ENCODE measurements around the gene MYH3. TPM values are rescaled to one million over a fixed set of nuclear protein-coding genes. Genes with fewer than 3 reads are reported as not detected.

Gene MYH3
- polyA plus RNA-seq, 2 of the 4 experiments (the other 2 are of a cell fraction) = 1.6 to 2.1 TPM

- ATAC-seq (no peak), DNase-seq (ENCODE audit: low read depth in 1 of 2, low spot score in 1 of 2) (peak in 1 of 2 experiments; percentile 37), FAIRE-seq (no peak)
- H3K4me1 ChIP-seq = 0 out of 3 replicates have a peak, but pooled peaks cover 11% of the 10 kb centered on the region
- H3K4me2 ChIP-seq = 0 out of 3 replicates have a peak overlapping the region, but pooled peaks have one; percentile 6
- 6% methylated on average over 4 of the region's 4 CpGs for WGBS (ENCODE audit: missing lambda C conversion rate)
- no peak overlapping the region for H3K4me3 ChIP-seq
- peak overlapping the region in 1 of 2 experiments; percentile 9; a peak in 1 of 6 replicates for H3K27ac ChIP-seq
- TF ChIP-seq KDM1A (IDR thresholded peaks at IDR 0.05; ENCODE audit: low read depth) (no peak), MAZ (IDR thresholded peaks at IDR 0.05; ENCODE audit: borderline replicate concordance, low read depth, low read length) (no peak), ZC3H11A (IDR thresholded peaks at IDR 0.05) (no peak), CHD4 (IDR thresholded peaks at IDR 0.05; ENCODE audit: borderline replicate concordance) (no peak), EHF (CRISPR knock-in tag; IDR thresholded peaks at IDR 0.05) (no peak), CHD2 (IDR thresholded peaks at IDR 0.05; ENCODE audit: low read length, partially characterized antibody) (no peak), ESRRA (IDR thresholded peaks at IDR 0.05; ENCODE audit: borderline replicate concordance, low read length) (no peak), HOXB5 (CRISPR knock-in tag; IDR thresholded peaks at IDR 0.05) (no peak), KDM5A (IDR thresholded peaks at IDR 0.05) (no peak), EP300 (IDR thresholded peaks at IDR 0.05) (no peak), GATA3 (IDR thresholded peaks at IDR 0.05; ENCODE audit: borderline replicate concordance) (no peak)
- TF ChIP-seq, protein P1, sequence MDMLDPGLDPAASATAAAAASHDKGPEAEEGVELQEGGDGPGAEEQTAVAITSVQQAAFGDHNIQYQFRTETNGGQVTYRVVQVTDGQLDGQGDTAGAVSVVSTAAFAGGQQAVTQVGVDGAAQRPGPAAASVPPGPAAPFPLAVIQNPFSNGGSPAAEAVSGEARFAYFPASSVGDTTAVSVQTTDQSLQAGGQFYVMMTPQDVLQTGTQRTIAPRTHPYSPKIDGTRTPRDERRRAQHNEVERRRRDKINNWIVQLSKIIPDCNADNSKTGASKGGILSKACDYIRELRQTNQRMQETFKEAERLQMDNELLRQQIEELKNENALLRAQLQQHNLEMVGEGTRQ (IDR thresholded peaks at IDR 0.05) = no peak
- ChIA-PET CTCF (interaction anchor here (1.1 to 17.4 kb wide), 8 partner anchors 6 to 696 kb away, joined by 3 to 614 read pairs (median 70); no protein-coding TSS in a partner anchor), POLR2A (no interaction called here)
- no peaks in the 10 kb centered on the region for H3K9me3 ChIP-seq
These were observed 36.3 kb downstream of the MYH3 start for GRCh38 chr17:10620823-10621222.

- peak; percentile 87 for FAIRE-seq
- POLR2A ChIA-PET = no interaction called here
- H3K9me3 ChIP-seq = no peaks in the 10 kb centered on the region
- DNase-seq (ENCODE audit: low read depth in 1 of 2, low spot score in 1 of 2) = peak; percentile 85 to 87
- TF ChIP-seq, protein P2, sequence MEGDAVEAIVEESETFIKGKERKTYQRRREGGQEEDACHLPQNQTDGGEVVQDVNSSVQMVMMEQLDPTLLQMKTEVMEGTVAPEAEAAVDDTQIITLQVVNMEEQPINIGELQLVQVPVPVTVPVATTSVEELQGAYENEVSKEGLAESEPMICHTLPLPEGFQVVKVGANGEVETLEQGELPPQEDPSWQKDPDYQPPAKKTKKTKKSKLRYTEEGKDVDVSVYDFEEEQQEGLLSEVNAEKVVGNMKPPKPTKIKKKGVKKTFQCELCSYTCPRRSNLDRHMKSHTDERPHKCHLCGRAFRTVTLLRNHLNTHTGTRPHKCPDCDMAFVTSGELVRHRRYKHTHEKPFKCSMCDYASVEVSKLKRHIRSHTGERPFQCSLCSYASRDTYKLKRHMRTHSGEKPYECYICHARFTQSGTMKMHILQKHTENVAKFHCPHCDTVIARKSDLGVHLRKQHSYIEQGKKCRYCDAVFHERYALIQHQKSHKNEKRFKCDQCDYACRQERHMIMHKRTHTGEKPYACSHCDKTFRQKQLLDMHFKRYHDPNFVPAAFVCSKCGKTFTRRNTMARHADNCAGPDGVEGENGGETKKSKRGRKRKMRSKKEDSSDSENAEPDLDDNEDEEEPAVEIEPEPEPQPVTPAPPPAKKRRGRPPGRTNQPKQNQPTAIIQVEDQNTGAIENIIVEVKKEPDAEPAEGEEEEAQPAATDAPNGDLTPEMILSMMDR (IDR thresholded peaks at IDR 0.05) = peak; percentile 95
- TF ChIP-seq POLR2A (IDR thresholded peaks at IDR 0.05; ENCODE audit: low read length) = no peak
- TF ChIP-seq REST (IDR thresholded peaks at IDR 0.05) = no peak
- TF ChIP-seq RAD21 (conservative IDR thresholded peaks at IDR 0.05 in 1 of 2, IDR thresholded peaks at IDR 0.05 in 1 of 2) = peak; percentile 82 to 90
- TF ChIP-seq SMC3 (IDR thresholded peaks at IDR 0.05) = peak; percentile 71
- peak overlapping the region; percentile 41 to 43; a peak in 3 of 6 replicates for H3K27ac ChIP-seq
- peak; percentile 91 to 95 for ATAC-seq
- CTCF ChIA-PET = interaction anchor here (0.6 to 14.2 kb wide), 79 partner anchors 8 to 1749 kb away, joined by 3 to 614 read pairs (median 5); partner anchors contain the start of gene MYH3
- H3K4me2 ChIP-seq = peak overlapping the region; percentile 60
- peaks cover 17% of the 10 kb centered on the region; the same call in 1 of the 3 replicates for H3K4me1 ChIP-seq
- H3K4me3 ChIP-seq = no peak overlapping the region
- WGBS (ENCODE audit: missing lambda C conversion rate) = 11% methylated on average over 7 of the region's 7 CpGs
These were observed 38.9 kb downstream of the MYH3 start for GRCh38 chr17:10618202-10618635.

DNA sequence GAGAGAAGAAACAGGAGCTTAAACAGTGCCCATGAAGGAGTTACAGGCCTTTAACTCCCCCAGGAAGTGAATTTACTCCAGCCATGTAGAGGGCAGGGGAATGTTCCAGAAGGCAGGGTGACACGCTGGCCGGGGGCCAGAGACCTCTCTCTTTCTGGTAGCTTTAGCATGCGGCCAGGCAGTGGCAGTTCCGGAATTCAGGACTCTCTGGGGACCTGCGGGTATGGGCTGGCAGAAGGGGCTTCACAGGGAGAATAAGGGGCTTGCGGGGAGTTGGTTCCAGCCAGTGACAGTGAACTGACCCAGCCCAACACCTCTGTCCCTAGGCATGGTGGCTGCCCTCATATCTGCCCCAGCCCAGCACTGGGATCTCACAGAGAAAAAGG lies 40.0 kb downstream of the MYH3 start:
- no peak overlapping the region for H3K4me2 ChIP-seq
- FAIRE-seq (no peak), DNase-seq (ENCODE audit: low read depth in 1 of 2, low spot score in 1 of 2) (no peak), ATAC-seq (no peak)
- H3K27ac ChIP-seq = no peak overlapping the region
- H3K4me3 ChIP-seq = no peak overlapping the region
- ChIA-PET CTCF (interaction anchor here (0.7 to 14.2 kb wide), 67 partner anchors 7 to 934 kb away, joined by 3 to 614 read pairs (median 6); no protein-coding TSS in a partner anchor), POLR2A (no interaction called here)
- WGBS (ENCODE audit: missing lambda C conversion rate) = 65% methylated on average over 6 of the region's 6 CpGs
- H3K9me3 ChIP-seq = no peaks in the 10 kb centered on the region
- H3K4me1 ChIP-seq = peaks cover 17% of the 10 kb centered on the region; the same call in 1 of the 3 replicates
- TF ChIP-seq FOXS1 (CRISPR knock-in tag; IDR thresholded peaks at IDR 0.05) (no peak), NFE2L2 (conservative IDR thresholded peaks at IDR 0.05; ENCODE audit: low read length) (no peak), ATOH8 (CRISPR knock-in tag; IDR thresholded peaks at IDR 0.05; ENCODE audit: low read depth) (no peak), POLR2A (IDR thresholded peaks at IDR 0.05; ENCODE audit: low read length) (no peak), RFX5 (IDR thresholded peaks at IDR 0.05) (no peak), CEBPB (IDR thresholded peaks at IDR 0.05) (no peak)
- TF ChIP-seq, protein P3, sequence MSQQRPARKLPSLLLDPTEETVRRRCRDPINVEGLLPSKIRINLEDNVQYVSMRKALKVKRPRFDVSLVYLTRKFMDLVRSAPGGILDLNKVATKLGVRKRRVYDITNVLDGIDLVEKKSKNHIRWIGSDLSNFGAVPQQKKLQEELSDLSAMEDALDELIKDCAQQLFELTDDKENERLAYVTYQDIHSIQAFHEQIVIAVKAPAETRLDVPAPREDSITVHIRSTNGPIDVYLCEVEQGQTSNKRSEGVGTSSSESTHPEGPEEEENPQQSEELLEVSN (IDR thresholded peaks at IDR 0.05; ENCODE audit: borderline replicate concordance, low read depth) = no peak
- TF ChIP-seq, protein P4, sequence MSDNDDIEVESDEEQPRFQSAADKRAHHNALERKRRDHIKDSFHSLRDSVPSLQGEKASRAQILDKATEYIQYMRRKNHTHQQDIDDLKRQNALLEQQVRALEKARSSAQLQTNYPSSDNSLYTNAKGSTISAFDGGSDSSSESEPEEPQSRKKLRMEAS (IDR thresholded peaks at IDR 0.05) = no peak
